HepG2 (cell line): ENCODE results near the gene HSD11B2. TPM values are rescaled to one million over a fixed set of nuclear protein-coding genes. Genes with fewer than 3 reads are reported as not detected.

Source experiments
- ATAC-seq: fragments of 200-7000 bp; cut with Tn5 transposase; 3 replicates; pipeline ENCODE4 v1.9.1; 2020; ENCODE audit warnings: mild to moderate bottlenecking, moderate library complexity
- BruUV-seq: library from RNA; stranded (reverse); fragments of 400-500 nt; replicated peaks from 2 replicates; lab custom pipeline; 2021; lab: Mats Ljungman, UMichigan
- CTCF ChIA-PET: fragments of 300-600 bp; formaldehyde crosslinking; extraction: SDS; loops from one replicate; lab custom pipeline; 2021; ENCODE audit warnings: low total read pairs, inconsistent platforms, low intra/inter-chr PET ratio; lab: Yijun Ruan, JAX
- POLR2A ChIA-PET: fragments of 350-600 bp; sonication (Branson Sonifier 250); formaldehyde crosslinking; loops from one replicate; lab custom pipeline; 2020; ENCODE audit warnings: antibody characterized with exemption, inconsistent platforms; lab: Yijun Ruan, JAX
- DNase-seq: peaks from one replicate; pipeline ENCODE4 v3.0.0-alpha.2; 2015; ENCODE audit warnings: low spot score
- FAIRE-seq: peaks from 3 replicates; lab custom pipeline; 2011; peaks lifted over from hg19 to GRCh38; lab: Jason Lieb, UNC
- H2AFZ ChIP-seq: one replicate; pipeline ENCODE4 v1.6.1; 2011; ENCODE audit warnings: low read length, inconsistent platforms
- H3K27ac ChIP-seq: fragments of 300-600 bp; 3 replicates; pipeline ENCODE4 v1.8.0; 2011; ENCODE audit warnings: mixed run types, mild to moderate bottlenecking, mixed read lengths, low read length, inconsistent platforms; ENCODE audit not compliant: insufficient read depth; ENCODE audit errors: extremely low read length
- H3K27me3 ChIP-seq, 2 experiments: fragments of 200-600 bp in 1 of 2; 2 replicates in 1 of 2; 3 replicates in 1 of 2; pipeline versions ENCODE4 v1.6.0 to v1.8.0; 2011; ENCODE audit warnings: low read length in 2 of 2, mild to moderate bottlenecking in 2 of 2, moderate library complexity in 2 of 2, inconsistent platforms in 1 of 2; ENCODE audit not compliant: insufficient read depth in 2 of 2, control insufficient read depth in 1 of 2
- H3K36me3 ChIP-seq, 2 experiments: fragments of 200-600 bp in 1 of 2; replicated peaks in 1 of 2; 2 replicates in 1 of 2; 3 replicates in 1 of 2; pipeline versions ENCODE4 v1.5.1 to v1.8.0; 2011; ENCODE audit warnings: low read length in 2 of 2, inconsistent platforms in 1 of 2; ENCODE audit not compliant: insufficient read depth in 2 of 2, control insufficient read depth in 1 of 2
- H3K4me1 ChIP-seq: 2 replicates; pipeline ENCODE4 v1.5.1; 2012; ENCODE audit warnings: low read length, inconsistent platforms; ENCODE audit not compliant: insufficient read depth
- H3K4me2 ChIP-seq: 2 replicates; pipeline ENCODE4 v1.6.0; 2011; ENCODE audit warnings: low read depth, low read length, inconsistent platforms
- H3K4me3 ChIP-seq, 3 experiments: fragments of 200-600 bp in 1 of 3; sonication (generic), shearing (Covaris generic) in 1 of 3; replicated peaks in 1 of 3; 2 replicates each; pipeline ENCODE4 v1.5.1; 2011 to 2016; ENCODE audit warnings: low read length in 3 of 3, inconsistent platforms in 2 of 3, low read depth in 2 of 3, mild to moderate bottlenecking in 2 of 3, control low read depth in 1 of 3, mixed read lengths in 1 of 3; ENCODE audit not compliant: insufficient read depth in 1 of 3
- H3K79me2 ChIP-seq: one replicate; pipeline ENCODE4 v1.6.1; 2011; ENCODE audit warnings: low read length, inconsistent platforms; ENCODE audit not compliant: insufficient read depth
- H3K9ac ChIP-seq: 2 replicates; pipeline ENCODE4 v1.6.0; 2011; ENCODE audit warnings: mild to moderate bottlenecking, low read depth, low read length, inconsistent platforms; ENCODE audit not compliant: insufficient read depth
- H3K9me3 ChIP-seq: 2 replicates; pipeline ENCODE4 v1.5.1; 2012; ENCODE audit warnings: mild to moderate bottlenecking, low read length
- H4K20me1 ChIP-seq: 2 replicates; pipeline ENCODE4 v1.6.0; 2011; ENCODE audit warnings: inconsistent platforms, mild to moderate bottlenecking, low read length, moderate library complexity; ENCODE audit not compliant: insufficient read depth
- KDM2A ChIP-seq: sonication (generic); formaldehyde crosslinking; IDR thresholded peaks from 2 replicates; pipeline ENCODE4 v1.4.0; 2020; ENCODE audit warnings: low read depth, missing genetic modification reagents, borderline replicate concordance
- NAIF1 ChIP-seq: sonication (generic); formaldehyde crosslinking; IDR thresholded peaks from 2 replicates; pipeline ENCODE4 v1.5.0; 2020; ENCODE audit warnings: mild to moderate bottlenecking, missing genetic modification reagents, borderline replicate concordance
- SRSF9 ChIP-seq: fragments of 200-400 bp; formaldehyde crosslinking; IDR thresholded peaks from 2 replicates; pipeline ENCODE4 v1.6.1; 2018; ENCODE audit warnings: borderline replicate concordance, mild to moderate bottlenecking, low read depth, low read length; ENCODE audit not compliant: insufficient read depth, poor library complexity, severe bottlenecking
- ZNF660 ChIP-seq: sonication (generic); formaldehyde crosslinking; IDR thresholded peaks from 2 replicates; pipeline ENCODE4 v1.5.1; 2020; ENCODE audit warnings: mild to moderate bottlenecking, low read depth, missing genetic modification reagents, borderline replicate concordance
- ZNF841 ChIP-seq: sonication (generic); formaldehyde crosslinking; IDR thresholded peaks from 2 replicates; pipeline ENCODE4 v1.8.1; 2023; ENCODE audit warnings: missing genetic modification reagents, borderline replicate concordance
- WGBS: methylation state at CpG from one replicate; pipeline ENCODE4 v1.1.6; 2017; ENCODE audit warnings: low lambda C conversion rate; 5-methylcytosine and 5-hydroxymethylcytosine counted together
- in situ Hi-C: cut with HindIII; loops from 2 replicates; pipeline ENCODE4 v1.10.0; 2017; ENCODE audit warnings: low pct_unique_long_range_greater_than_20kb; ENCODE audit not compliant: extremely low pct_ligation_motif_present
- intact Hi-C: fragments of 100-400 bp; cut with micrococcal nuclease; formaldehyde crosslinking; loops from one replicate; pipeline ENCODE4 v1.10.0; 2022; ENCODE audit not compliant: unreplicated experiment
- polyA plus RNA-seq, 8 experiments: library from polyadenylated mRNA; depleted of rRNA in 3 of 8; stranded (reverse) in 7 of 8; unstranded in 1 of 8; fragments of >200 nt; fragmentation: Illumina TruSeq in 4 of 8; extraction: Trizol in 4 of 8; gene quantifications; 2 replicates each; pipeline versions ENCODE4 v1.2.1 to v1.2.3, GENCODE V29; 2011 to 2016; ENCODE audit warnings: low read depth in 4 of 8, missing spikeins in 1 of 8, mixed read lengths in 1 of 8; ENCODE audit not compliant: insufficient read depth in 1 of 8
- total RNA-seq, 5 experiments: library from RNA; depleted of rRNA; stranded (reverse); fragments of >200 nt; fragmentation: Illumina TruSeq; extraction: Trizol; gene quantifications; 2 replicates each; pipeline ENCODE4 v1.2.3, GENCODE V29; 2016; ENCODE audit warnings: low read depth in 1 of 5
- TF ChIP-seq, protein P1 (sequence below): sonication (generic); formaldehyde crosslinking; conservative IDR thresholded peaks from 2 replicates; pipeline ENCODE4 v1.4.0; 2020; ENCODE audit warnings: mild to moderate bottlenecking, missing genetic modification reagents, moderate library complexity
- TF ChIP-seq, protein P2 (sequence below): sonication (generic); formaldehyde crosslinking; IDR thresholded peaks from 2 replicates; pipeline ENCODE4 v1.5.1; 2020; ENCODE audit warnings: mild to moderate bottlenecking, missing genetic modification reagents, borderline replicate concordance

The HSD11B2 gene
- total and polyA plus RNA-seq, 2 of the 13 experiments (the other 11 are each of a cell fraction or from before 2014, with no cell fraction given), result 8.9 to 13.6 TPM

DNA sequence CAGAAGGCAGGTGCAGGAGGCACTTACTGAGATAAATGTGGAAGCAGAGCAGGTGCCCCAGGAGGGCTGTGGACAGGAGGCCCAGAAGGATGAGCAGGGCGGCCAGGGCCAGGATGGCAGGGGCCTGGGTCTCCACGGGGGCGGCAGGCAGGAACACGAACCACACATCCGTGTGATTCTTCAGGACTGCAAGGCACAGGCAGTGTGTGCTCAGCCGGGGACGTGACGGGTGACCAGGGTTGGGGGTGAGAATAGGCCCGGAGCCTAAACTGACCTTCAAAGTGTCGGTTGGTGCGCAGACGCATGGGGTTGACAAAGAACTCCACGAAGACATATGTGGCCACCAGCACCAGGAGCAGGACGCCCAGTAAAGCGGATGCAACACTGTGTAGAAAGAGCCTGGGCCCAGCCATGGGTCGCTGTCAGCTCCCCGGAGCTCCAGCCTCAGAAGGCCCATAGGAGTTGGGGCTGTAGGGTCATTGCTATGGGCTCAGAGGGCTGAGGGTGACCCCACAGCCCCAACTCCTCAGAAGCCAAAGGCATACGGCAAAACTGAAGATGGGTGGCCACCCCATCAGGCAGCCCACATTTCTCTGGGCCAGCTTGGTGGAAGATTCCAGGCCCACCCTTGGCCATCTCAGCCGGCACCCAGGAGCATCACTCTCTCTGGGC, 32.2 kb upstream of the HSD11B2 start (continued):
- no peak for TF ChIP-seq NAIF1 (CRISPR knock-in tag)

DNA sequence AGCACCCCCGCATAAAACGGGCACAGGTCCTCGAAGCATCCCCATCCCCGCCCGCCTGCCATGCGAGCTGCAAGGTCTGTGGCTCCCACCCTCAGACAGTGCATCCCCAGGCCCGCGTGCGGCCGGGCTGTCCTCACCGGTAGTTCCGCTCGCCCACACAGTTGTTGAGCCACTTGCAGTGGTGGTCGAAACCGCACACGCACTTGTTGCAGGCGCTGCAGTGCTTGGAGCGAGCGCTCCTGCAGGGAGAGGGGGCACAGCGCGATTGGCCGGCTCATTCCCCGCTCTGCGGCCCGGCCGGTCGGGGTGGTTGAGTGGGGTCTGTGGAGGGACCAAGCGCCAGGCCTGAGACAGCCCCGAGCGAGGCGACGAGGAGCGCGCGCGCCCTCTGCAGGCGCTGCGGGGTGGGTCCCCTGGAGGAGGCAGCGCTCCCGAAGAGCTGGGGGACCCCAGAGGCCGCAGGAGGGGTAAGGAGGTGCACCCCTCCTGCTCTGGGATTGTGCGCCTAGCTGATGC, 31.6 kb upstream of the HSD11B2 start:
- no peaks in the 10 kb centered on the region for H4K20me1 ChIP-seq
- no peaks in the 10 kb centered on the region for H3K79me2 ChIP-seq
- FAIRE-seq (no peak), DNase-seq (no peak), ATAC-seq (0 out of 3 replicates have a peak, but pooled peaks have one; percentile 4)
- H3K4me2 ChIP-seq, result no peak overlapping the region
- intact Hi-C loops, result no loop called here
- H3K9ac ChIP-seq, result no peak overlapping the region
- WGBS, result 84% methylated on average over 20 of the region's 42 CpGs
- no TSS peak for BruUV-seq
- in situ Hi-C loops, result no loop called here
- no peak overlapping the region for H3K27ac ChIP-seq
- H3K36me3 ChIP-seq, result no peaks in the 10 kb centered on the region
- H3K27me3 ChIP-seq, result peaks cover 0 to 9% of the 10 kb centered on the region in 2 experiments; a peak in 1 of 5 replicates
- no peaks in the 10 kb centered on the region for H3K9me3 ChIP-seq
- POLR2A ChIA-PET, result no interaction called here
- no peak overlapping the region for H2AFZ ChIP-seq
- H3K4me1 ChIP-seq, result peaks cover 37% of the 10 kb centered on the region
- no peak overlapping the region for H3K4me3 ChIP-seq
- CTCF ChIA-PET, result interaction anchor here (1.8 kb wide), 1 partner anchor 73 kb away, joined by 6 read pairs; the partner anchor contains the start of genes KCTD19 and LRRC36
- TF ChIP-seq KDM2A (CRISPR knock-in tag) (no peak), SRSF9 (no peak), ZNF660 (no peak), ZNF841 (CRISPR knock-in tag) (no peak)
- TF ChIP-seq, protein P1, sequence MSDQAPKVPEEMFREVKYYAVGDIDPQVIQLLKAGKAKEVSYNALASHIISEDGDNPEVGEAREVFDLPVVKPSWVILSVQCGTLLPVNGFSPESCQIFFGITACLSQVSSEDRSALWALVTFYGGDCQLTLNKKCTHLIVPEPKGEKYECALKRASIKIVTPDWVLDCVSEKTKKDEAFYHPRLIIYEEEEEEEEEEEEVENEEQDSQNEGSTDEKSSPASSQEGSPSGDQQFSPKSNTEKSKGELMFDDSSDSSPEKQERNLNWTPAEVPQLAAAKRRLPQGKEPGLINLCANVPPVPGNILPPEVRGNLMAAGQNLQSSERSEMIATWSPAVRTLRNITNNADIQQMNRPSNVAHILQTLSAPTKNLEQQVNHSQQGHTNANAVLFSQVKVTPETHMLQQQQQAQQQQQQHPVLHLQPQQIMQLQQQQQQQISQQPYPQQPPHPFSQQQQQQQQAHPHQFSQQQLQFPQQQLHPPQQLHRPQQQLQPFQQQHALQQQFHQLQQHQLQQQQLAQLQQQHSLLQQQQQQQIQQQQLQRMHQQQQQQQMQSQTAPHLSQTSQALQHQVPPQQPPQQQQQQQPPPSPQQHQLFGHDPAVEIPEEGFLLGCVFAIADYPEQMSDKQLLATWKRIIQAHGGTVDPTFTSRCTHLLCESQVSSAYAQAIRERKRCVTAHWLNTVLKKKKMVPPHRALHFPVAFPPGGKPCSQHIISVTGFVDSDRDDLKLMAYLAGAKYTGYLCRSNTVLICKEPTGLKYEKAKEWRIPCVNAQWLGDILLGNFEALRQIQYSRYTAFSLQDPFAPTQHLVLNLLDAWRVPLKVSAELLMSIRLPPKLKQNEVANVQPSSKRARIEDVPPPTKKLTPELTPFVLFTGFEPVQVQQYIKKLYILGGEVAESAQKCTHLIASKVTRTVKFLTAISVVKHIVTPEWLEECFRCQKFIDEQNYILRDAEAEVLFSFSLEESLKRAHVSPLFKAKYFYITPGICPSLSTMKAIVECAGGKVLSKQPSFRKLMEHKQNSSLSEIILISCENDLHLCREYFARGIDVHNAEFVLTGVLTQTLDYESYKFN, result no peak
- TF ChIP-seq, protein P2, sequence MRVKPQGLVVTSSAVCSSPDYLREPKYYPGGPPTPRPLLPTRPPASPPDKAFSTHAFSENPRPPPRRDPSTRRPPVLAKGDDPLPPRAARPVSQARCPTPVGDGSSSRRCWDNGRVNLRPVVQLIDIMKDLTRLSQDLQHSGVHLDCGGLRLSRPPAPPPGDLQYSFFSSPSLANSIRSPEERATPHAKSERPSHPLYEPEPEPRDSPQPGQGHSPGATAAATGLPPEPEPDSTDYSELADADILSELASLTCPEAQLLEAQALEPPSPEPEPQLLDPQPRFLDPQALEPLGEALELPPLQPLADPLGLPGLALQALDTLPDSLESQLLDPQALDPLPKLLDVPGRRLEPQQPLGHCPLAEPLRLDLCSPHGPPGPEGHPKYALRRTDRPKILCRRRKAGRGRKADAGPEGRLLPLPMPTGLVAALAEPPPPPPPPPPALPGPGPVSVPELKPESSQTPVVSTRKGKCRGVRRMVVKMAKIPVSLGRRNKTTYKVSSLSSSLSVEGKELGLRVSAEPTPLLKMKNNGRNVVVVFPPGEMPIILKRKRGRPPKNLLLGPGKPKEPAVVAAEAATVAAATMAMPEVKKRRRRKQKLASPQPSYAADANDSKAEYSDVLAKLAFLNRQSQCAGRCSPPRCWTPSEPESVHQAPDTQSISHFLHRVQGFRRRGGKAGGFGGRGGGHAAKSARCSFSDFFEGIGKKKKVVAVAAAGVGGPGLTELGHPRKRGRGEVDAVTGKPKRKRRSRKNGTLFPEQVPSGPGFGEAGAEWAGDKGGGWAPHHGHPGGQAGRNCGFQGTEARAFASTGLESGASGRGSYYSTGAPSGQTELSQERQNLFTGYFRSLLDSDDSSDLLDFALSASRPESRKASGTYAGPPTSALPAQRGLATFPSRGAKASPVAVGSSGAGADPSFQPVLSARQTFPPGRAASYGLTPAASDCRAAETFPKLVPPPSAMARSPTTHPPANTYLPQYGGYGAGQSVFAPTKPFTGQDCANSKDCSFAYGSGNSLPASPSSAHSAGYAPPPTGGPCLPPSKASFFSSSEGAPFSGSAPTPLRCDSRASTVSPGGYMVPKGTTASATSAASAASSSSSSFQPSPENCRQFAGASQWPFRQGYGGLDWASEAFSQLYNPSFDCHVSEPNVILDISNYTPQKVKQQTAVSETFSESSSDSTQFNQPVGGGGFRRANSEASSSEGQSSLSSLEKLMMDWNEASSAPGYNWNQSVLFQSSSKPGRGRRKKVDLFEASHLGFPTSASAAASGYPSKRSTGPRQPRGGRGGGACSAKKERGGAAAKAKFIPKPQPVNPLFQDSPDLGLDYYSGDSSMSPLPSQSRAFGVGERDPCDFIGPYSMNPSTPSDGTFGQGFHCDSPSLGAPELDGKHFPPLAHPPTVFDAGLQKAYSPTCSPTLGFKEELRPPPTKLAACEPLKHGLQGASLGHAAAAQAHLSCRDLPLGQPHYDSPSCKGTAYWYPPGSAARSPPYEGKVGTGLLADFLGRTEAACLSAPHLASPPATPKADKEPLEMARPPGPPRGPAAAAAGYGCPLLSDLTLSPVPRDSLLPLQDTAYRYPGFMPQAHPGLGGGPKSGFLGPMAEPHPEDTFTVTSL (CRISPR knock-in tag), result no peak
